SK-N-SH treated with all-trans-retinoic acid at 6 μM for 48 hours (cell line): ENCODE results near the gene DDI2.

Experiments
- ATAC-seq: fragments of 200-7000 bp; cut with Tn5 transposase; 3 replicates; pipeline ENCODE4 v1.9.1; 2020; ENCODE audit warnings: mild to moderate bottlenecking, moderate library complexity
- ARNTL ChIP-seq: fragments of 450-650 bp; formaldehyde crosslinking; IDR thresholded peaks from 2 replicates; pipeline ENCODE4 v1.5.0; 2020; ENCODE audit warnings: low read depth, mild to moderate bottlenecking, moderate library complexity, borderline replicate concordance
- BACH2 ChIP-seq: fragments of 250-450 bp; sonication (Bioruptor Pico); IDR thresholded peaks from 2 replicates; pipeline ENCODE4 v1.9.0; 2021; ENCODE audit warnings: mild to moderate bottlenecking, borderline replicate concordance
- CSDC2 ChIP-seq: fragments of 250-450 bp; sonication (Bioruptor Pico); IDR thresholded peaks from 2 replicates; pipeline ENCODE4 v1.5.0; 2020; ENCODE audit warnings: mild to moderate bottlenecking, moderate library complexity
- ESRRG ChIP-seq: fragments of 250-450 bp; sonication (Bioruptor Pico); IDR thresholded peaks from 2 replicates; pipeline ENCODE4 v1.6.1; 2021; ENCODE audit warnings: mild to moderate bottlenecking
- GLIS3 ChIP-seq: fragments of 250-450 bp; sonication (Bioruptor Pico); IDR thresholded peaks from 2 replicates; pipeline ENCODE4 v1.5.0; 2020; ENCODE audit warnings: mild to moderate bottlenecking, moderate library complexity
- ISL1 ChIP-seq: fragments of 250-450 bp; sonication (Bioruptor Pico); IDR thresholded peaks from 2 replicates; pipeline ENCODE4 v2.1.2; 2022; ENCODE audit warnings: mild to moderate bottlenecking, moderate library complexity
- PPARA ChIP-seq: fragments of 250-450 bp; sonication (Bioruptor Pico); IDR thresholded peaks from 2 replicates; pipeline ENCODE4 v1.5.0; 2020; ENCODE audit warnings: mild to moderate bottlenecking, borderline replicate concordance
- RARB ChIP-seq: fragments of 250-450 bp; sonication (Bioruptor Pico); IDR thresholded peaks from 2 replicates; pipeline ENCODE4 v1.8.0; 2021; ENCODE audit warnings: mild to moderate bottlenecking, moderate library complexity
- SNAI2 ChIP-seq: fragments of 250-450 bp; sonication (Bioruptor Pico); IDR thresholded peaks from 2 replicates; pipeline ENCODE4 v1.5.0; 2020; ENCODE audit warnings: mild to moderate bottlenecking, moderate library complexity
- TCF4 ChIP-seq: fragments of 250-450 bp; sonication (Bioruptor Pico); IDR thresholded peaks from 2 replicates; pipeline ENCODE4 v1.8.0; 2021; ENCODE audit warnings: mild to moderate bottlenecking, moderate library complexity, borderline replicate concordance
- TOX ChIP-seq: fragments of 250-450 bp; sonication (Bioruptor Pico); IDR thresholded peaks from 2 replicates; pipeline ENCODE4 v1.8.0; 2021; ENCODE audit warnings: mild to moderate bottlenecking, moderate library complexity, borderline replicate concordance
- ZC3H10 ChIP-seq: fragments of 250-450 bp; sonication (Bioruptor Pico); IDR thresholded peaks from 2 replicates; pipeline ENCODE4 v1.5.1; 2021; ENCODE audit warnings: mild to moderate bottlenecking, moderate library complexity
- ZFP3 ChIP-seq: fragments of 250-450 bp; sonication (Bioruptor Pico); IDR thresholded peaks from 2 replicates; pipeline ENCODE4 v1.5.0; 2020; ENCODE audit warnings: mild to moderate bottlenecking, moderate library complexity
- ZFP30 ChIP-seq: fragments of 450-650 bp; formaldehyde crosslinking; IDR thresholded peaks from 2 replicates; pipeline ENCODE4 v1.5.0; 2022; ENCODE audit warnings: mild to moderate bottlenecking, moderate library complexity
- ZNF565 ChIP-seq: fragments of 450-650 bp; formaldehyde crosslinking; conservative IDR thresholded peaks from 2 replicates; pipeline ENCODE4 v1.5.0; 2020; ENCODE audit warnings: low read depth, mild to moderate bottlenecking, moderate library complexity
- ZNF70 ChIP-seq: fragments of 450-650 bp; formaldehyde crosslinking; IDR thresholded peaks from 2 replicates; pipeline ENCODE4 v1.5.0; 2020; ENCODE audit warnings: mild to moderate bottlenecking, moderate library complexity
- ZNF8 ChIP-seq: fragments of 450-650 bp; formaldehyde crosslinking; IDR thresholded peaks from 2 replicates; pipeline ENCODE4 v1.5.0; 2020; ENCODE audit warnings: mild to moderate bottlenecking, moderate library complexity
- TF ChIP-seq, protein P1 (sequence below): fragments of 250-450 bp; sonication (Bioruptor Pico); IDR thresholded peaks from 2 replicates; pipeline ENCODE4 v1.8.0; 2020; ENCODE audit warnings: mild to moderate bottlenecking, moderate library complexity, borderline replicate concordance
- TF ChIP-seq, protein P2 (sequence below): fragments of 250-450 bp; sonication (Bioruptor Pico); IDR thresholded peaks from 2 replicates; pipeline ENCODE4 v1.5.1; 2021; ENCODE audit warnings: mild to moderate bottlenecking, moderate library complexity
- TF ChIP-seq, protein P3 (sequence below): fragments of 250-450 bp; sonication (Bioruptor Pico); IDR thresholded peaks from 2 replicates; pipeline ENCODE4 v1.8.0; 2021; ENCODE audit warnings: low read depth, mild to moderate bottlenecking, moderate library complexity, borderline replicate concordance
- TF ChIP-seq, protein P4 (sequence below): fragments of 250-450 bp; sonication (Bioruptor Pico); IDR thresholded peaks from 2 replicates; pipeline ENCODE4 v1.5.0; 2020; ENCODE audit warnings: mild to moderate bottlenecking, moderate library complexity
- TF ChIP-seq, protein P5 (sequence below): fragments of 250-450 bp; sonication (Bioruptor Pico); IDR thresholded peaks from 2 replicates; pipeline ENCODE4 v1.5.1; 2020; ENCODE audit warnings: low read depth, mild to moderate bottlenecking, moderate library complexity

DDI2 gene

DNA sequence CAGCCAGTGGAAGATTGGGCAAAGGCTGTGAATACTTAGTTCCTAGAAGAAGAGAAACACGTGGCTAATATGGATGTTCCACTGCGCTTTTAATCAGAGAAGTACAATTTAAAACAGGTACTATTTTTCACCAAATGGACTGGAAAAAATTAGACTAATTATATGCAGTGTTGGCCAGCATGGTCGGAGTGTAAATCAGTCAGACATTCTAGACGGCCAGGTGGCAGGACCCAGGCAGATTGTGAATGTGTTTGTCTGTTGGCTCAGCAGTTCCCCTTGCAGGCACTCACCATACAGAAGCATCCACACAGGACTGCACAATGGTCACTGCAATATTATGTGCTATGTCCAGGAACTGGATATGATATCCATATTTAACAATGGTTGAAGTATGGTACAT lies 94.9 kb downstream of the DDI2 start:
- no peak for ATAC-seq
- no peak for TF ChIP-seq BACH2
- TF ChIP-seq RARB = no peak
- TF ChIP-seq, protein P1, sequence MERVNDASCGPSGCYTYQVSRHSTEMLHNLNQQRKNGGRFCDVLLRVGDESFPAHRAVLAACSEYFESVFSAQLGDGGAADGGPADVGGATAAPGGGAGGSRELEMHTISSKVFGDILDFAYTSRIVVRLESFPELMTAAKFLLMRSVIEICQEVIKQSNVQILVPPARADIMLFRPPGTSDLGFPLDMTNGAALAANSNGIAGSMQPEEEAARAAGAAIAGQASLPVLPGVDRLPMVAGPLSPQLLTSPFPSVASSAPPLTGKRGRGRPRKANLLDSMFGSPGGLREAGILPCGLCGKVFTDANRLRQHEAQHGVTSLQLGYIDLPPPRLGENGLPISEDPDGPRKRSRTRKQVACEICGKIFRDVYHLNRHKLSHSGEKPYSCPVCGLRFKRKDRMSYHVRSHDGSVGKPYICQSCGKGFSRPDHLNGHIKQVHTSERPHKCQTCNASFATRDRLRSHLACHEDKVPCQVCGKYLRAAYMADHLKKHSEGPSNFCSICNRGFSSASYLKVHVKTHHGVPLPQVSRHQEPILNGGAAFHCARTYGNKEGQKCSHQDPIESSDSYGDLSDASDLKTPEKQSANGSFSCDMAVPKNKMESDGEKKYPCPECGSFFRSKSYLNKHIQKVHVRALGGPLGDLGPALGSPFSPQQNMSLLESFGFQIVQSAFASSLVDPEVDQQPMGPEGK = no peak
- TF ChIP-seq, protein P2, sequence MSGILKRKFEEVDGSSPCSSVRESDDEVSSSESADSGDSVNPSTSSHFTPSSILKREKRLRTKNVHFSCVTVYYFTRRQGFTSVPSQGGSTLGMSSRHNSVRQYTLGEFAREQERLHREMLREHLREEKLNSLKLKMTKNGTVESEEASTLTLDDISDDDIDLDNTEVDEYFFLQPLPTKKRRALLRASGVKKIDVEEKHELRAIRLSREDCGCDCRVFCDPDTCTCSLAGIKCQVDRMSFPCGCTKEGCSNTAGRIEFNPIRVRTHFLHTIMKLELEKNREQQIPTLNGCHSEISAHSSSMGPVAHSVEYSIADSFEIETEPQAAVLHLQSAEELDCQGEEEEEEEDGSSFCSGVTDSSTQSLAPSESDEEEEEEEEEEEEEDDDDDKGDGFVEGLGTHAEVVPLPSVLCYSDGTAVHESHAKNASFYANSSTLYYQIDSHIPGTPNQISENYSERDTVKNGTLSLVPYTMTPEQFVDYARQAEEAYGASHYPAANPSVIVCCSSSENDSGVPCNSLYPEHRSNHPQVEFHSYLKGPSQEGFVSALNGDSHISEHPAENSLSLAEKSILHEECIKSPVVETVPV (CRISPR knock-in tag) = no peak
- TF ChIP-seq TOX (CRISPR knock-in tag) = no peak

DNA sequence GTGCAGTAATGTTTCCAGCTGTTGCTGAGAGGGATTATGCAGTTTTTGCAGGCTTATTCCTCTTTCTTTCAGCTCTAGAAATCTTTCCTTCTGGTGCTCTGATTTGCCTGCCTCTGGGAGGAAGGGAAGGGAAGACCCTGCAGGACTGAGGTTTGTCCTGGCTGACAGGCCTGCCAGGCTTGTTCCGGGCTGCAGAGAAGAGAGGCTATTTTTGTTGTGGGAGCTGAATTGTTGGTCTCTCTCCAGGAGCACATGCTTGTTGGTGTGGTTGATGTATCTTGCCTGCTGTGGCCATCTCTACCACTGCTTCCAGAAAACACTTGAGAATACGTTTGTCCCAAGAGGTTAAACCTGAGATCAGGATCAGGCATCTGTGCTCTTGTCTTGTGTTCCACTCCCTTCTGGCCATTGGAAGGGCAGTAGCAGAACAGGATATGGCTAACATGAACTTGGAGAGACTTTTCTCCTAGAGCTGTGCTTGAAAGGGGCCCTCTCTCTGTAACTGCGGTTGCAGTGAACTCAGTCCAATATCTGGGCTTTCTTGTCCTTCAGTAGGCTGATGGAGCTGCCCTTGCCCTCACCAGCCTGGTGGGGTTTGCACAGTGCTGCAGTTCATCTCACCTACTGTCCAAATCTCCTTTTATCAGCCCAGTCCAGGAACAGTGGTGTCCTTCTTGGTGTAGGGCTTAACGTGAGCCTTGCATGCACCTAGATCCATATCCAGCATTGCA lies 97.3 kb downstream of the DDI2 start:
- ATAC-seq = peak; percentile 50
- no peak for TF ChIP-seq ZC3H10
- TF ChIP-seq RARB = no peak
- no peak for TF ChIP-seq BACH2
- TF ChIP-seq, protein P3, sequence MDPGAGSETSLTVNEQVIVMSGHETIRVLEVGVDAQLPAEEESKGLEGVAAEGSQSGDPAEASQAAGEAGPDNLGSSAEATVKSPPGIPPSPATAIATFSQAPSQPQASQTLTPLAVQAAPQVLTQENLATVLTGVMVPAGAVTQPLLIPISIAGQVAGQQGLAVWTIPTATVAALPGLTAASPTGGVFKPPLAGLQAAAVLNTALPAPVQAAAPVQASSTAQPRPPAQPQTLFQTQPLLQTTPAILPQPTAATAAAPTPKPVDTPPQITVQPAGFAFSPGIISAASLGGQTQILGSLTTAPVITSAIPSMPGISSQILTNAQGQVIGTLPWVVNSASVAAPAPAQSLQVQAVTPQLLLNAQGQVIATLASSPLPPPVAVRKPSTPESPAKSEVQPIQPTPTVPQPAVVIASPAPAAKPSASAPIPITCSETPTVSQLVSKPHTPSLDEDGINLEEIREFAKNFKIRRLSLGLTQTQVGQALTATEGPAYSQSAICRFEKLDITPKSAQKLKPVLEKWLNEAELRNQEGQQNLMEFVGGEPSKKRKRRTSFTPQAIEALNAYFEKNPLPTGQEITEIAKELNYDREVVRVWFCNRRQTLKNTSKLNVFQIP (CRISPR knock-in tag) = no peak
- TF ChIP-seq ZNF8 = no peak
- no peak for TF ChIP-seq ZNF565
- no peak for TF ChIP-seq CSDC2 (CRISPR knock-in tag)
- no peak for TF ChIP-seq ESRRG
- TF ChIP-seq, protein P4, sequence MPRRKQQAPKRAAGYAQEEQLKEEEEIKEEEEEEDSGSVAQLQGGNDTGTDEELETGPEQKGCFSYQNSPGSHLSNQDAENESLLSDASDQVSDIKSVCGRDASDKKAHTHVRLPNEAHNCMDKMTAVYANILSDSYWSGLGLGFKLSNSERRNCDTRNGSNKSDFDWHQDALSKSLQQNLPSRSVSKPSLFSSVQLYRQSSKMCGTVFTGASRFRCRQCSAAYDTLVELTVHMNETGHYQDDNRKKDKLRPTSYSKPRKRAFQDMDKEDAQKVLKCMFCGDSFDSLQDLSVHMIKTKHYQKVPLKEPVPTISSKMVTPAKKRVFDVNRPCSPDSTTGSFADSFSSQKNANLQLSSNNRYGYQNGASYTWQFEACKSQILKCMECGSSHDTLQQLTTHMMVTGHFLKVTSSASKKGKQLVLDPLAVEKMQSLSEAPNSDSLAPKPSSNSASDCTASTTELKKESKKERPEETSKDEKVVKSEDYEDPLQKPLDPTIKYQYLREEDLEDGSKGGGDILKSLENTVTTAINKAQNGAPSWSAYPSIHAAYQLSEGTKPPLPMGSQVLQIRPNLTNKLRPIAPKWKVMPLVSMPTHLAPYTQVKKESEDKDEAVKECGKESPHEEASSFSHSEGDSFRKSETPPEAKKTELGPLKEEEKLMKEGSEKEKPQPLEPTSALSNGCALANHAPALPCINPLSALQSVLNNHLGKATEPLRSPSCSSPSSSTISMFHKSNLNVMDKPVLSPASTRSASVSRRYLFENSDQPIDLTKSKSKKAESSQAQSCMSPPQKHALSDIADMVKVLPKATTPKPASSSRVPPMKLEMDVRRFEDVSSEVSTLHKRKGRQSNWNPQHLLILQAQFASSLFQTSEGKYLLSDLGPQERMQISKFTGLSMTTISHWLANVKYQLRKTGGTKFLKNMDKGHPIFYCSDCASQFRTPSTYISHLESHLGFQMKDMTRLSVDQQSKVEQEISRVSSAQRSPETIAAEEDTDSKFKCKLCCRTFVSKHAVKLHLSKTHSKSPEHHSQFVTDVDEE (CRISPR knock-in tag) = no peak
- TF ChIP-seq ISL1 (CRISPR knock-in tag) = no peak
- no peak for TF ChIP-seq TCF4 (CRISPR knock-in tag)
- no peak for TF ChIP-seq GLIS3 (CRISPR knock-in tag)
- TF ChIP-seq, protein P5, sequence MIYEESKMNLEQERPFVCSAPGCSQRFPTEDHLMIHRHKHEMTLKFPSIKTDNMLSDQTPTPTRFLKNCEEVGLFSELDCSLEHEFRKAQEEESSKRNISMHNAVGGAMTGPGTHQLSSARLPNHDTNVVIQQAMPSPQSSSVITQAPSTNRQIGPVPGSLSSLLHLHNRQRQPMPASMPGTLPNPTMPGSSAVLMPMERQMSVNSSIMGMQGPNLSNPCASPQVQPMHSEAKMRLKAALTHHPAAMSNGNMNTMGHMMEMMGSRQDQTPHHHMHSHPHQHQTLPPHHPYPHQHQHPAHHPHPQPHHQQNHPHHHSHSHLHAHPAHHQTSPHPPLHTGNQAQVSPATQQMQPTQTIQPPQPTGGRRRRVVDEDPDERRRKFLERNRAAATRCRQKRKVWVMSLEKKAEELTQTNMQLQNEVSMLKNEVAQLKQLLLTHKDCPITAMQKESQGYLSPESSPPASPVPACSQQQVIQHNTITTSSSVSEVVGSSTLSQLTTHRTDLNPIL (CRISPR knock-in tag) = no peak
- no peak for TF ChIP-seq SNAI2
- no peak for TF ChIP-seq TOX (CRISPR knock-in tag)
- TF ChIP-seq ZFP30 = no peak
- no peak for TF ChIP-seq ZFP3 (CRISPR knock-in tag)
- no peak for TF ChIP-seq ZNF70
- no peak for TF ChIP-seq ARNTL
- TF ChIP-seq PPARA (CRISPR knock-in tag) = no peak

DNA sequence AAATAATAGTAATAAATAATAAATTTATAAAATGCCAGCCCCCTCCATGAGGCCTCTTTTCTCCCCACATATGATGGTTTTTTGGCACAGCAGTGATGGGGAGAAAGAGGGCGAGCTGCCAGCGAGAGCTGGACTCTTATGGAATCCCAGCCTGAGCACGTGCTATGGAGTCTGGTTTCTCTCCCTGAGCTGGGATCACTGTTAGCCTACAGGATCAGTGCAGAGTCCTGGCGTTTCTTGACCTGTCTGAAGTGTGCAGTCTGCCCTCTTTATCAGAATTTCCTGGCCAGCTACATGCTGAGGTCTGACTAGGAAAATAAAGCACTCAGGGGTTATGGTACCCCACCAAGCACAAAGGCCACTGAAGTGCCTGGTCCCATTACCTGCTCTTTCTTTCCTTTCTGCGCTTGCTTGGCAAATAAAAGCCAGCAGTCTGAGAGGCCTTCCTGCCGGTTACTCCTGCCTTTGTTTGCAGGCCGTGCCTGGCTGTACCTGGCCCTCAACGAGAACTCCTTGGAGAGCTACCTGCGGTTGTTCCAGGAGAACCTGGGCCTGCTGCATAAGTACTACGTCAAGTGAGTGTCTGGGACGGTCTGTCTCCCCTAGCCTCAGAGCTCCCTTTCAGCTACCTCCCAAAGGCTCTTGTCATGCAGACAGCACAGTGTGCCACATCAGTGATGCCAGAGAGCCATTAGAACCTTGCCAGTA lies 100.3 kb downstream of the DDI2 start:
- ATAC-seq = no peak
- TF ChIP-seq ZC3H10 = no peak
- TF ChIP-seq, protein P4 (CRISPR knock-in tag) = no peak
- TF ChIP-seq, protein P3 (CRISPR knock-in tag) = no peak
- TF ChIP-seq ZFP30 = no peak
- TF ChIP-seq, protein P5 (CRISPR knock-in tag) = no peak
- TF ChIP-seq BACH2 = no peak
- no peak for TF ChIP-seq TOX (CRISPR knock-in tag)
- no peak for TF ChIP-seq ZNF70
- TF ChIP-seq ESRRG = no peak
